GM12878 (cell line): Measurements from ENCODE around the gene RCAN2. TPM values are rescaled to one million over a fixed set of nuclear protein-coding genes. Genes with fewer than 3 reads are reported as not detected.

Experiments used
- ATAC-seq: fragments of 200-7000 bp; cut with Tn5 transposase; 3 replicates; pipeline ENCODE4 v1.9.1; 2020; ENCODE audit warnings: mild to moderate bottlenecking, moderate library complexity
- BruUV-seq: library from RNA; stranded (reverse); fragments of 400-500 nt; replicated peaks from 2 replicates; lab custom pipeline; 2021; lab: Mats Ljungman, UMichigan
- CTCF ChIA-PET: fragments of 300-600 bp; sonication (Branson Sonifier 250); formaldehyde crosslinking; extraction: SDS; loops from one replicate; lab custom pipeline; 2021; ENCODE audit warnings: inconsistent platforms; lab: Yijun Ruan, JAX
- POLR2A ChIA-PET: fragments of 350-600 bp; formaldehyde crosslinking; extraction: SDS; loops from one replicate; lab custom pipeline; 2021; ENCODE audit warnings: inconsistent platforms; lab: Charles Lee
- RAD21 ChIA-PET: fragments of 300-600 bp; sonication (Branson Sonifier 250); formaldehyde crosslinking; loops from one replicate; lab custom pipeline; 2023; ENCODE audit warnings: antibody characterized with exemption; ENCODE audit not compliant: unreplicated experiment; lab: Charles Lee
- SMC1A ChIA-PET: fragments of 300-600 bp; sonication (Branson Sonifier 250); formaldehyde crosslinking; loops from one replicate; lab custom pipeline; 2023; ENCODE audit not compliant: unreplicated experiment, uncharacterized antibody; lab: Charles Lee
- DNase-seq: peaks from one replicate; pipeline ENCODE4 v3.0.0-alpha.2; 2011; ENCODE audit warnings: low read depth, low spot score
- FAIRE-seq: peaks from 3 replicates; lab custom pipeline; 2011; peaks lifted over from hg19 to GRCh38; lab: Jason Lieb, UNC
- H2AFZ ChIP-seq: 2 replicates; pipeline ENCODE4 v1.6.0; 2011; ENCODE audit warnings: low read depth, low read length, control low read depth; ENCODE audit not compliant: control insufficient read depth
- H3K27ac ChIP-seq: 2 replicates; pipeline ENCODE4 v1.5.1; 2011; ENCODE audit warnings: control low read depth; ENCODE audit not compliant: control insufficient read depth, insufficient read depth
- H3K27me3 ChIP-seq, 2 experiments: replicated peaks in 1 of 2; 2 replicates each; pipeline versions ENCODE4 v1.6.0 to v1.6.1; 2011; ENCODE audit warnings: low read length in 1 of 2; ENCODE audit not compliant: control insufficient read depth in 2 of 2, insufficient read depth in 2 of 2
- H3K36me3 ChIP-seq, 2 experiments: 2 replicates each; pipeline ENCODE4 v1.5.1; 2011; ENCODE audit warnings: low read length in 1 of 2; ENCODE audit not compliant: control insufficient read depth in 2 of 2, insufficient read depth in 2 of 2
- H3K4me1 ChIP-seq: 2 replicates; pipeline ENCODE4 v1.6.1; 2011; ENCODE audit warnings: mild to moderate bottlenecking, low read length, moderate library complexity, mixed read lengths; ENCODE audit not compliant: control insufficient read depth, insufficient read depth
- H3K4me2 ChIP-seq: 2 replicates; pipeline ENCODE4 v1.6.0; 2011; ENCODE audit warnings: control low read depth; ENCODE audit not compliant: control insufficient read depth, insufficient read depth
- H3K4me3 ChIP-seq: fragments of 200-600 bp; sonication (generic); 2 replicates; pipeline ENCODE4 v1.5.1; 2016
- H3K79me2 ChIP-seq: 2 replicates; pipeline ENCODE4 v1.6.0; 2011; ENCODE audit warnings: low read length; ENCODE audit not compliant: control insufficient read depth, insufficient read depth
- H3K9ac ChIP-seq: 2 replicates; pipeline ENCODE4 v1.8.0; 2011; ENCODE audit warnings: low read length, control low read depth, mixed read lengths; ENCODE audit not compliant: control insufficient read depth, insufficient read depth
- H3K9me3 ChIP-seq: replicated peaks from 3 replicates; pipeline ENCODE4 v1.5.1; 2011; ENCODE audit warnings: mild to moderate bottlenecking, low read length; ENCODE audit not compliant: control insufficient read depth, insufficient read depth
- H4K20me1 ChIP-seq: 2 replicates; pipeline ENCODE4 v1.6.0; 2011; ENCODE audit not compliant: control insufficient read depth, insufficient read depth
- CHD2 ChIP-seq: IDR thresholded peaks from 2 replicates; pipeline ENCODE4 v1.6.1; 2011; ENCODE audit warnings: low read depth, low read length, improper control_type of control experiment, borderline replicate concordance
- DPF2 ChIP-seq: fragments of 450-650 bp; IDR thresholded peaks from 2 replicates; pipeline ENCODE4 v1.6.1; 2017; ENCODE audit warnings: mild to moderate bottlenecking
- IRF4 ChIP-seq: IDR thresholded peaks from 2 replicates; pipeline ENCODE4 v1.6.1; 2011; ENCODE audit warnings: low read depth, low read length
- NFIC ChIP-seq: IDR thresholded peaks from 2 replicates; pipeline ENCODE4 v1.6.1; 2012; ENCODE audit warnings: low read depth, mild to moderate bottlenecking, inconsistent platforms, low read length, moderate library complexity
- RCOR1 ChIP-seq: conservative IDR thresholded peaks from 2 replicates; pipeline ENCODE4 v1.6.1; 2012; ENCODE audit warnings: low read depth, low read length, improper control_type of control experiment
- REST ChIP-seq: IDR thresholded peaks from 2 replicates; pipeline ENCODE4 v1.6.1; 2012; ENCODE audit warnings: mild to moderate bottlenecking, low read depth, low read length
- TCF12 ChIP-seq: IDR thresholded peaks from 2 replicates; pipeline ENCODE4 v1.6.1; 2011; ENCODE audit warnings: low read depth, mild to moderate bottlenecking, low read length
- ZBED1 ChIP-seq: IDR thresholded peaks from 2 replicates; pipeline ENCODE4 v1.6.1; 2016; ENCODE audit warnings: borderline replicate concordance
- ZNF217 ChIP-seq: fragments of 450-650 bp; IDR thresholded peaks from 2 replicates; pipeline ENCODE4 v1.6.1; 2017; ENCODE audit warnings: antibody characterized with exemption, mild to moderate bottlenecking
- WGBS: methylation state at CpG from one replicate; pipeline ENCODE4 v1.1.6; 2016; ENCODE audit warnings: low lambda C conversion rate; ENCODE audit not compliant: insufficient replicate concordance, insufficient coverage; ENCODE audit errors: missing lambda C conversion rate; 5-methylcytosine and 5-hydroxymethylcytosine counted together
- in situ Hi-C: fragments of 300-500 bp; cut with MboI; formaldehyde crosslinking; loops from 9 replicates; pipeline ENCODE4 v1.14.3; 2018; ENCODE audit warnings: mixed read lengths
- intact Hi-C: fragments of 100-400 bp; cut with micrococcal nuclease; formaldehyde crosslinking; loops from one replicate; pipeline ENCODE4 v1.14.2; 2022; ENCODE audit not compliant: unreplicated experiment
- polyA plus RNA-seq, 11 experiments: library from polyadenylated mRNA; depleted of rRNA in 4 of 11; unstranded in 6 of 11; stranded (reverse) in 5 of 11; fragments of >200 nt; fragmentation: Nextera tagmentation in 4 of 11; fragmentation: Illumina TruSeq in 1 of 11; extraction: Ambion mirVana in 4 of 11; extraction: Trizol in 1 of 11; gene quantifications; 1 replicate in 1 of 11; 2 replicates in 10 of 11; pipeline versions ENCODE4 v1.2.1 to v1.2.3, GENCODE V29; 2011 to 2016; ENCODE audit warnings: inconsistent platforms in 2 of 11, missing spikeins in 2 of 11, low read depth in 1 of 11
- total RNA-seq, 4 experiments: library from RNA; depleted of rRNA in 3 of 4; stranded (reverse); fragments of >200 nt in 3 of 4; fragmentation: Illumina TruSeq in 1 of 4; extraction: Trizol in 1 of 4; gene quantifications; 2 replicates each; pipeline versions ENCODE4 v1.2.1 to v1.2.3, GENCODE V29; 2013 to 2021
- TF ChIP-seq, protein P1 (sequence below): IDR thresholded peaks from 2 replicates; pipeline ENCODE4 v1.6.1; 2012; ENCODE audit warnings: low read depth, low read length, improper control_type of control experiment
- TF ChIP-seq, protein P2 (sequence below): fragments of 450-650 bp; IDR thresholded peaks from 2 replicates; pipeline ENCODE4 v1.6.1; 2017; ENCODE audit warnings: mild to moderate bottlenecking

RCAN2 gene
- total and polyA plus RNA-seq, 10 of the 15 experiments (the other 5 are each of a cell fraction or from before 2014, with no cell fraction given): 0.06 TPM; not detected in 9

- ChIA-PET POLR2A (no interaction called here), RAD21 (no interaction called here), CTCF (no interaction called here), SMC1A (interaction anchor here (0.9 to 1.2 kb wide), 2 partner anchors 10 to 59 kb away, joined by 4 read pairs; no protein-coding TSS in a partner anchor)
- H3K36me3 ChIP-seq: no peaks in the 10 kb centered on the region
- in situ Hi-C loops: no loop called here
- no peak overlapping the region for H3K9ac ChIP-seq
- H3K79me2 ChIP-seq: no peaks in the 10 kb centered on the region
- intact Hi-C loops: no loop called here
- no peak overlapping the region for H3K4me3 ChIP-seq
- peak; percentile 66 for ATAC-seq
- H3K4me1 ChIP-seq: no peaks in the 10 kb centered on the region
- H3K27ac ChIP-seq: no peak overlapping the region
- H3K27me3 ChIP-seq: no peaks in the 10 kb centered on the region
- FAIRE-seq: peak; percentile 27
- 75% methylated on average over 3 of the region's 3 CpGs for WGBS
- H4K20me1 ChIP-seq: no peaks in the 10 kb centered on the region
- DNase-seq: peak; percentile 4
- BruUV-seq: no TSS peak
- no peak overlapping the region for H3K4me2 ChIP-seq
- no peaks in the 10 kb centered on the region for H3K9me3 ChIP-seq
- no peak overlapping the region for H2AFZ ChIP-seq
- no peak for TF ChIP-seq CHD2
- TF ChIP-seq IRF4: no peak
- no peak for TF ChIP-seq DPF2
- TF ChIP-seq, protein P1, sequence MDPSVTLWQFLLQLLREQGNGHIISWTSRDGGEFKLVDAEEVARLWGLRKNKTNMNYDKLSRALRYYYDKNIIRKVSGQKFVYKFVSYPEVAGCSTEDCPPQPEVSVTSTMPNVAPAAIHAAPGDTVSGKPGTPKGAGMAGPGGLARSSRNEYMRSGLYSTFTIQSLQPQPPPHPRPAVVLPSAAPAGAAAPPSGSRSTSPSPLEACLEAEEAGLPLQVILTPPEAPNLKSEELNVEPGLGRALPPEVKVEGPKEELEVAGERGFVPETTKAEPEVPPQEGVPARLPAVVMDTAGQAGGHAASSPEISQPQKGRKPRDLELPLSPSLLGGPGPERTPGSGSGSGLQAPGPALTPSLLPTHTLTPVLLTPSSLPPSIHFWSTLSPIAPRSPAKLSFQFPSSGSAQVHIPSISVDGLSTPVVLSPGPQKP: no peak
- no peak for TF ChIP-seq TCF12
- TF ChIP-seq, protein P2, sequence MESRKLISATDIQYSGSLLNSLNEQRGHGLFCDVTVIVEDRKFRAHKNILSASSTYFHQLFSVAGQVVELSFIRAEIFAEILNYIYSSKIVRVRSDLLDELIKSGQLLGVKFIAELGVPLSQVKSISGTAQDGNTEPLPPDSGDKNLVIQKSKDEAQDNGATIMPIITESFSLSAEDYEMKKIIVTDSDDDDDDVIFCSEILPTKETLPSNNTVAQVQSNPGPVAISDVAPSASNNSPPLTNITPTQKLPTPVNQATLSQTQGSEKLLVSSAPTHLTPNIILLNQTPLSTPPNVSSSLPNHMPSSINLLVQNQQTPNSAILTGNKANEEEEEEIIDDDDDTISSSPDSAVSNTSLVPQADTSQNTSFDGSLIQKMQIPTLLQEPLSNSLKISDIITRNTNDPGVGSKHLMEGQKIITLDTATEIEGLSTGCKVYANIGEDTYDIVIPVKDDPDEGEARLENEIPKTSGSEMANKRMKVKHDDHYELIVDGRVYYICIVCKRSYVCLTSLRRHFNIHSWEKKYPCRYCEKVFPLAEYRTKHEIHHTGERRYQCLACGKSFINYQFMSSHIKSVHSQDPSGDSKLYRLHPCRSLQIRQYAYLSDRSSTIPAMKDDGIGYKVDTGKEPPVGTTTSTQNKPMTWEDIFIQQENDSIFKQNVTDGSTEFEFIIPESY: no peak
- TF ChIP-seq RCOR1: no peak
- no peak for TF ChIP-seq ZNF217
- no peak for TF ChIP-seq REST
- TF ChIP-seq NFIC: no peak
- TF ChIP-seq ZBED1: no peak
These were observed 143.6 kb downstream of the RCAN2 start for GRCh38 chr6:46347669-46348068.
